Activated T-helper 1 cell treated with Interleukin-2 at 50 U/mL for 16 hours (primary cell): ENCODE data around the gene DDX1.
"Not testable (repeated sequence)": the region's sequence is repeated elsewhere in the genome, so short reads cannot be mapped to it uniquely, and the experiment has no call there.

ENCODE experiments used
- DNase-seq: peaks from one replicate; pipeline ENCODE4 v3.0.0-alpha.2; 2020; ENCODE audit warnings: low read depth

The DDX1 gene

DNA sequence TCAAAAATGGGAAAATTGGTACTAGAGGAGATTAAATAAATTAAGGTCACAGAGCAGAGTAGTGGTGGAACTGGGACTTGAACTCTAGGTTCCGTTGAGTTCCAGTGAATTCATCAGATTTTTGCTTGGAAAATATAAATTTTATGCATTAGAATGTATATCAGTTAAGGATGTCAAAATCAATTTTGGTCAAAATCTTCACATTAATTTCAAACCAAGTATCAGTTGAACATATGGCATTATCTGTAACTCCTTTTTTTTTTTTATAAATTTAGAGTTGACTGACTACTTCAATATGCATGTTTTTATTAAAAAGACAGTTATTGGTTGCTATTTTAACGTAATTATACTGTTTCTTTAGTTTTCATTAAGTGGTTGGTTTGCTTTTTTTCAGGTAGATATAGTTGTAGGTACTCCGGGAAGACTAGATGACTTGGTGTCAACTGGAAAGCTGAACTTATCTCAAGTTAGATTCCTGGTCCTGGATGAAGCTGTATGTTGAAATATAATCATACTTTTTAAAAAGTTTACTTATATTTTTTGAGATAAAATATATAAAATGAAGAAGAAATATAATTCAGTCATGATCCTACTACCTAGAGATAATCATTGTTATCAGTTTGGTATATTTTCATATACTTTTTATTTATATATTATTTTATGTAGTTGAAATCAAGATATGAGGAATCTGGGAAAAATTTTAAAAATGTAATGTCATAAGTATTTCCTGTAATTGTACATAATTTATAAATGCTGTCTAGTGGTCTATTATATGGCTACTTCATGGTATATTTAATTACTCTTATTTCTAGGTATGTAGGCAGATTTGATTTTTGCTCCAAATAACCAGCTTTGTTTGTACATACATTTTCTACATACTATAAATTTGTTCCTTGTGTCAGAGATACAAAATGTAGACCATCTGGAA, 25.4 kb downstream of the DDX1 start:
- no peak for DNase-seq

DNA sequence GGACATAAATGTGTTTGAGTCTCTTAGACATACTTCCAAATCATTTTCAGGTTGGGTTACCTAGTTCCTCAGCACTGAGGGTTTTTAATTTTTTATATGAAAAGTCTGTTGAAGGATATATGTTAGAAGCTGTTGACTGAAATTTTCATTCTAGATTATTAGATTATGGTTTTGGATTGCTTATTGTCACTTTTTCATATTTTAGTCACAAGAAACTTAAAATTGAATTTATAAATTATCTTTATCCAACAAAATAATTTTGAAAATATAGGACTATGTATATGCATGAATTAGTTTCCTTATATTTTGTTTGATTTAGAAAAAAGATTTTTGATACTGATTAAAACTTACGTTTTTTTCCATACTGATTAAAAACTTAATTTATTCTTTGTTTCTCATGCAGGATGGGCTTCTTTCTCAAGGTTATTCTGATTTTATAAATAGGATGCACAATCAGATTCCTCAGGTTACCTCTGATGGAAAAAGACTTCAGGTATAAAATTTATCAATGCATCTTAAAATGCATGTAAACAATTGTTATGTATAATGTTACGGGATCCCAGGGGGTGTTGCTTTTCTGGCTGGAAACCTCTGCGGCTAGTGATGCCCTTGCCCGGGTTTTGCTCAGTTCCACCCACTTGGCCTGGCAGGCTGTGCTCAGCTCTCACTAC, 26.2 kb downstream of the DDX1 start:
- DNase-seq: no peak

DNA sequence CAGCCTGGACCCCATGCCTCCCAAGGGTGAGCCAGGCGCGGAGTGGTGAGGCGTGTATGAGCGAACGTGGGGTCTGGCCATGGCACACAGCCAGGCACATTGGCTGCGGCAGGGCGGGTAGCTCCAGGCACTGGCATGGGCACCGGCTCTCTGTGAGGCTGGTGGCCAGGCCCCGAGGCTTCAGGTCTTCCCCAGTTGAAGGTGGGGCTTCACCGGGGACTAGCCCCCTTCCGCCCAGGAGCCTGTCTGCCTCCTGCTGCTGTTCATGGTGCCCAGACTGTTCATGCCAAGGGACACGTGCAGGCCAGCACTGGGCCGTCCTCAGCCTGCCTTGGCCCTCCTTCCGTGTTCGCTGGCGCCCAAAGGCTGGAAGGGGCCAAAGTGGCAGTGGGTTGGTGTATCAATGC, 26.8 kb downstream of the DDX1 start:
- DNase-seq: no peak

DNA sequence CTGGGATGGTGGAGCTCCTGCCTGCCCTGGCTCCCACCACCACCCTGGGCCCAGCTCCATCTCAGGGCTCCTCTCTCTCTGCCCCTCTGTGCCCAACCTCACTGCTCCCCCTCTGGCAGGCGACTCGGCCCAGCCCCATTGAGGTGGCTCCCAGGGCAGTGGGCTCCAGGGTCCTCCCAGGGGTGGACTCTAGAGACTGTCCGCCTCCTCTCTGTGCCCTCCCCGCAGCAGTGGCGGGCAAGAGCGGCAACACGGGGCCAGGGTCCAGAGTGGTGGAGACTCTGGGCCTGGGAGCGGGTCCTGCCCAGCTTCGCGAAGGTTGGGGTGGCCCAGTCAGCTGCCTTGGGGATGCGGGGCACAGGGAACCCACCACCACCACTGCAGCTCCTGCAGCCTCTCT, 27.4 kb downstream of the DDX1 start:
- no peak for DNase-seq

DNA sequence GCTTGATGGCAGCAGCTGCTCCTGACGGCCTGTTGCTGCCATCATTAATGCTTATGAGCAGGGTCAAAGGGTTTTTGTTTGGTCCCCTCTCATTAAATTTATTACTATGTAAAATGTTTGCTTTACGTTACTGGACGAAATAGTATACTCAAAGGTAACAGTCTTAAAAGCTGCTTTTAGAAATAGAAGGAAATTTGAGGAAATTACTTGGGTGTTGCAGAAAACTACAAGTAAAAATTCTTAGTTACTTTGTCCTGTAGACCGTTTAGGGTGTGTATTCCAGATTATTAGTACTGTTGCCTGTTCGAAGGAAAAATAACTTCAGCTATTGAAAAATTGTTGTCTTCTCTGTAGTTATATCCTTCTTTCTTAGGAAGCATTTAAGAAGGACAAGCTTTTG, 27.8 kb downstream of the DDX1 start:
- DNase-seq: no peak

DNA sequence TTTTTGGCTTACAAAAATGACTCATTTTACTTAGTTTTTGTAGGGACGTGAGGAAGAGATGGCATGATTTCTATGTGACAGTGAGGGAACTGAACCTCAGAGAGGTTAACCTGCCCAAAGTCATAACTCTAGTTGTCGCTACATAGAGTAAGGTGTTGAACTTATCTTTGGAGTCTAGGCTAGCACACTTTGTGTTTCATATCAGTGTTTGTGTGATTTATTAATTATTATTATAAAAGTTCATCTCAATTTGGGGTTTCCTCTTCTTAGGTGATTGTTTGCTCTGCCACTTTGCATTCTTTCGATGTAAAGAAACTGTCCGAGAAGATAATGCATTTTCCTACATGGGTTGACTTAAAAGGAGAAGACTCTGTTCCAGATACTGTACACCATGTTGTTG, 28.3 kb downstream of the DDX1 start:
- no peak for DNase-seq

DNA sequence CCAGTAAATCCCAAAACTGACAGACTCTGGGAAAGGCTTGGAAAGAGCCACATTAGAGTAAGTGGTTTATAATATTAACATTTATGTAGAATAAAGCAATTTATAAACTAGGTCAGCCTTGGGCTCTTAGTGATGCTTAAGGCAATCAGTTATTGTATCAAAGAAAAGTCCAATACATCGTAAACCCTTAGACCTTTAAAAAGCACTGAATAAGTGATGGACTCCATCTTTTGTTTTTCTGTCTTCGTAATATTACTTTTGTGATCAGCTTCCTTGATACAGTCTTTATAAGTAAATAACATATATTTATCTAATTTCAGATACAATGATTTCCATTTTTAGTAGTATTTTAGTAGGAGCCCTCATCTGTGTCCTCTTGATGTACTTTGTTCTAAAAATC, 28.7 kb downstream of the DDX1 start:
- DNase-seq: no peak

DNA sequence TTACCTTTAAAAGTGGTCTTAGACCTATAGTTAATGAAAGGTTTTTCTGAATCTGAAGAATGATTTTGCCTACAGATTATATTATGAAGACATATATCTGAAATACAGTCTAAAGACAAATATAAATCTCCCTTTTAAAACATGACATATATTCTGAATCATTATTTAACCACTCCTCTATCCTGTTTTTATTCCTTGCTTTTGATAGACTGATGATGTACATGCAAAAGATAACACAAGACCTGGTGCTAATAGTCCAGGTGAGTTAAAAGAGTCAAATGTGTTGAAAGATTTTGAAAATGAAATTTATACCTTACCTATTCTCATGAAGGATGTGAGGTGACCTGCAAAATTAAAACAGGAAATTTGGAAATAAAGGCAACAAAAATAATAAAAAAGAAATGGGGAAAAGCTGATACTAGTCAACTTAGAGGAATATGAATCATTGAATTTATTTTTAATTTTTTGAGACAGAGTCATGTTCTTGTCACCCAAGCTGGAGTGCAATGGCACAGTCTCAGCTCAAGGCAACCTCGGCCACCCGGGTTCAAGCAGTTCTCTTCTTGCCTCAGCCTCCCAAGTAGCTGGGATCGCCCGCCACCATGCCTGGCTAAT, 29.3 kb downstream of the DDX1 start:
- DNase-seq: no peak

DNA sequence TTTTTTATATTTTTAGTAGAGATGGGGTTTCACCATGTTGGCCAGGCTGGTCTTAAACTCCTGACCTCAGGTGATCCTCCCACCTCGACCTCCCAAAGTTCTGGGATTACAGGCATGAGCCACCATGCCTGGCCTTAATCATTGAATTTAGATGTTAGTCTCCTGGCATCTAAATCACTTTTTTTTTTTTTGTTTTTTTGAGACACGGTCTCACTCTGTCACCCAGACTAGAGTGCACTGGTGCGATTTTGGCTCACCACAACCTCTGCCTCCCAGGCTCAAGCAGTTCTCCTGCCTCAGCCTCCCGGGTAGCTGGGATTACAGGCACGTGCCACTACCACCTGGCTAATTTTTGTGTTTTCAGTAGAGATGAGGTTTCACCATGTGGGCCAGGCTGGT, 29.8 kb downstream of the DDX1 start:
- DNase-seq: not testable (repeated sequence)

DNA sequence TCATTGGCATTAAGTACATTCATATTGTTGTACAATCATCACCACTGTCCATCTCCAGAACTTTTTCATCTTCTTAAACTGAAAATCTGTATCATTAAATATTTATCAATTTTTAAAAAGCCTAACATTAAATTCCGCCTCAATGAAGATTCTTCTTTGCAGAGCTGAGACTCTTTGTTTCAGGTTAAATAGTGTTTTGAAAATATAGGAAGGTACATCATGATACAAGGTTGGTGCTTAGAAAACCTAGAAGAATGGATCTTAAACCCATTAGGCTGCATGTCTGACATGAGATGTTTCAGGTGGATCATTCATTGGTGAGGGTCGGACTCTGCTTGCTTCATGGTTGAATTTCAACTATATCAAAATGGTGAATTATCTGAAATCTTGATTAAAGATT, 30.5 kb downstream of the DDX1 start:
- no peak for DNase-seq

DNA sequence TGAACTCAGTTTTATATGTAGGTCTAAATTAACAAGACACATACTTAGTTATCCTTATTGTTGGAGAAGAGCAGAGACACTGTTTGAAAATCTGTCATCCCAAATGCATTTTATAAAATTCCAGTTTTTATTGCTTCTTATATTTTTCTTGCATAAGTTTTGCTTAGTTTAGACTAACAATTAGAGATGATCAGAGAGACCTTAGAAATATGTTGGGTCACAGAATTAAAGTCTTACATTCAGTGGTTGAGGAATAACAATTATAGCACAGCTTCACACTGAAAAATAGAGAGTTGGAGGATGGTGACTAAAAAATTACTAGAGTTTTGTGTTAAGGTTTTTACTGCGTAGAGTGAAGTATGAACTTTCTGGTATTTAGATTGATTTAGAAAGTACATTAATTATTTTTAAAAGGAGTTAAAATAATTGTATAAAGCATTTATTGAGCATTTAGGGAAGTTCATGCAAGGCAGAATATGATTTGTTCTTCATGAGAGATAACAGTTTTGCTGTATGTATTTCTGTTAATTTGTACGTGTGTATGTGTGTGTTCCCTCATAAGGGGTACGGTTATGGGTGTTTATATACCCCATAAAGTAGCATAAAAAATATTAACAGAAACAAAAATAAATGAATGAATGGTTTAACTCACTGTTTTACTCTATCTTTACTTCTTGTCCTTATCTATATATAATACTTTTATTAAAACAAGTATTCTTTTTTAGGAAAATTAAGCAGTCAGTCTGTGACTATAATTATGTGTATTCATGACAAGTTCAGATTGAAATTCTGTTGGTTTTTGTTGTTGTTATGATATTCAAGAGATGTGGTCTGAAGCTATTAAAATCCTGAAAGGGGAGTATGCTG, 31.2 kb downstream of the DDX1 start:
- DNase-seq: no peak

DNA sequence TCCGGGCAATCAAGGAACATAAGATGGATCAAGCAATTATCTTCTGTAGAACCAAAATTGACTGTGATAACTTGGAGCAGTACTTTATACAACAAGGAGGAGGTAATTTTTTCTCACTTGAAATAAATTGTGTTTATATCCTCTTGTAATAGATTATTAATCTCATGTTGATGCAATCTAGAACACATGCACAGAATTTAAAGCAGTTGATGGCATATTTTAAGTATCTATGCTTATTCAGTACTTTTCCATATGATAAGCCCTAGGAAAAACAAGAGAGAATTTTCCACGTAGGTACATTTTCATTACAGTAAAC, 31.8 kb downstream of the DDX1 start:
- DNase-seq: no peak

DNA sequence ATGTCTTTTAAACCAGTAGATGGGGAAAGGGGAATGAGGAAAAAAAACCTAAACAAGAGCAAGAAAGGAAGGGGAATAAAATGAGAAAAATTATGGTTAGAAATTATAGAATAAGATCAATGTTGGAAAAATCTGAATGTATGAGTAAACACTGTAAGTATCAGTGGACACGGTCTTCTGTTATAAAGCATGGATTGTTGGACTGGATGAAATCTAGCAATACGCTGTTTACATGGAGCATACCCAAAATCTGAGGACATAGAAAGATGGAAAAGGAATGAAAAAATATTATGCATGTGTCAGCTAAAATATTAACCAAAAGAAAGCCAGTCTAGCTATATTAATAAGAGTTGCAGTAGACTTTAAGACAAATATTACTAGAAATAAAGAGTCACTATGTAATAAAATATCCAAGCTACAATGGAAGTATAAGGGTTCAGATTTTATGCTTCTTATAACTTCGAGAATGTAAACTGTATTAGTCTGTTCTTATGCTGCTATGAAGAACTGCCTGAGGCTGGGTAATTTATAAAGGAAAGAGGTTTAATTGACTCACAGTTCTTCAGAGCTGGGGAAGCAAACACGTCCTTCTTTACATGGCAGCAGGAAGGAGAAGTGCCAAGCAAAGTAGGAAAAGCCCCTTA, 32.4 kb downstream of the DDX1 start:
- no peak for DNase-seq

DNA sequence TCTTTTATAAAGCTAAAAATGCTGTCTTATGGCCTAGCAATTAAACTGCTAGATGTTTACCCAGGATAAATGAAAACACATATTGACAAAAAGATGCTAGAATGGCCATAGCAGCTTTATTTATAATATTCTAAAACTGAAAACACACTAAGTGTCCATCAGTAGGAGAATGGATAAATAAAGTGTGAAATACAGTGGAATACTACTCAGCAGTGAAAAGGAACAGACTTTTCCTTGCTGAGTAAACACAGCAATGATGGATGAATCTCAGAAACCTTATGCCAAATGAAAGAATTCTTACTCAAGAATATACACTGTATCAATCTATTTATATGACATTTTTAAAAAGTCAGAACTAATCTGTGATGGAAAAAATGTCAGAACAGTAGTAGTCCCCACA, 33.2 kb downstream of the DDX1 start:
- DNase-seq: no peak

DNA sequence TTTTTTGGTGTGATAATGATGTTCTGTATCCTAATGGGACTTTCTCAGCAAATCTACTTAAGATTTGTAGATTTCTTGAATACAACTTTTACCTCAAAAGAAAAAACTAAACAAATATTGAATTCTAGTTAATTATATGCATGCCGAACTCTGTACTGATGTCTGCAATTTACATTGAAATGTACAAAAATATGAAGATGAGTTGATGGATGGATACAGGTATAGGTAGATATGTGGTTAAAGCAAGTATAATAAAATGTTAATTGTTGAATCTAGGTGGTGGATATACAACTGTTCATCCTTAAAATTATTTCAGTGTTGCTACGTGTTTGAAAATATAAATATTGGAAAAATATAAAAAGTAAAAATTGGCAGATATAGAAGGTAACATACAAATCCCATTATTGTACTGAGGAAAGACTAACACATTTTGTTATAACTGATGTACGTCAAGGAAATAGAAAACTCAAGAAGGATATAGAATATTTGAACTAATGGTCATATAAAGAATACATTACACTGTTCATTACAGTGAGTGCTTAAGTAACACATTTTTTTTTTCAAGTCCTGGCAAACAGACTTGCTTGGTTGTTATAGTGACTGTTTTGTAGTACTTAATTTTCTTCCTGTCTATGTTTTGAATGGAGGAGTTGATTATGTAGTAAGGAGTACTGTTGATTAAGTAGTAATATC, 33.8 kb downstream of the DDX1 start:
- no peak for DNase-seq

DNA sequence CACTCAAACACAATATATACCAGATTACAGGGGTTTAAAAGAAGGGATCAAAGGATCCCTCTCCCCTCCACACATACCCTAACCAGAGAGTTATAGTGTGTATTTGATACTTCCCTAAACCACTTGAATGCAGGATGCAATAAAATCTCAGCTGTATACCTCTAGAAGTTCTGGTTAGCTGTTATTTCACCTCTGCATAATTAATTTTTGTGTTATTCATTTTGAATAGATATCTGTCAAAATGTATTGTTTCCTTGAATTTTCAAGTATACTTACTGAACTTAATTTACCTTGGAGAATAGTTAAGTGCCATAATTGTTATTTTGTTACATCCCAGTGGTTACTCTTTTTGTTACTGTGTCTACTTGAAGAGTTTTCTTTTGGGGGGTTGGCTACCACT, 34.5 kb downstream of the DDX1 start:
- DNase-seq: no peak

DNA sequence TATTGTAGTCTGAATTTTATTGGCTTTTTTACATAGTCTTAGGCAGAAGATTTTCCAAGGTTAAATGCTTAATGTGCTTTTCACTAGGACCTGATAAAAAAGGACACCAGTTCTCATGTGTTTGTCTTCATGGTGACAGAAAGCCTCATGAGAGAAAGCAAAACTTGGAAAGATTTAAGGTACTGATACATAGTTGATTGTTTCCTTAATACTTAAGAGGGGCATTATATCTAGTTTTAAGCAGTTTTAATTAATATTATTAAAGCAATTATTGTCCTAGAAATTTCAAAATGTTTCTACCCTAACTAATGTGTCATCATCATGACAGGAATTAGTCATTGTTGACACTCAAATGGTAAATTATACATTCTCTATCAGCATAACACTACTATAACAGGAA, 35.3 kb downstream of the DDX1 start:
- no peak for DNase-seq

DNA sequence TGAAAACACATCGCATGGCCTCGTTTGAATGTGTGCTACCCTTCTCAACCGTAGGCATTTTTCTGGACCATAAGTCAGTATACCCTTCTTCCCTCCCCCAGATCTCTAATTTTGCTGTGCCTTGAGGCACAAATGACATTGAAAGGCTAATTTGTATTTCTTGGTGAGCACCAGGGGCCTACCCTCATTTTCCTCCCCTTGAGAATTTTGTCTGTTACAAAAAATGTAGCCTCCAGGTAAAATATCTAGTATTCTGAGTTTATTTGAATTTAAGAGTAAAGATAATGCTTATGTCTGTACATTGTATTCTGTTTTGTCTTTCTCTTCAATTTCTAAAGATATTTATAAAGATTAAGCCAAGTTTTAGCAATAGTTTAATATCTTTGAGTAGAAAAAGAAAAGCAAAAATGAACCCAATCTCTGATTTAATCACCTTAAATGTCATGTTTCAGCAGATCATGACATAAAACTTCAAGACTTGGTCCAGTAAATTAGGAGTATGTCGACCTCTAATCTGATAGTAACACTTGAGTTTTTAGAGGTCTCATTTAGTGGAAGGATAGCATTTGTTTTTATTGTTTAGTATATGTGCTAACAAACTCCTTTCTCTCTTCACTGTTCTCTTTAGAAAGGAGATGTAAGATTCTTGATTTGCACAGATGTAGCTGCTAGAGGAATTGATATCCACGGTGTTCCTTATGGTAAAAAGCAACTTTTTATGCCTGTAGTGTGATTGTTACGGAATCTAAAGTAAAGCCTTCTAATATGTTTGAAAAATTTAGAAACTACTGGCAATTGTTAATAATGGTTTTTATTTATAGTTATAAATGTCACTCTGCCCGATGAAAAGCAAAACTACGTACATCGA, 36.4 kb downstream of the DDX1 start:
- no peak for DNase-seq

DNA sequence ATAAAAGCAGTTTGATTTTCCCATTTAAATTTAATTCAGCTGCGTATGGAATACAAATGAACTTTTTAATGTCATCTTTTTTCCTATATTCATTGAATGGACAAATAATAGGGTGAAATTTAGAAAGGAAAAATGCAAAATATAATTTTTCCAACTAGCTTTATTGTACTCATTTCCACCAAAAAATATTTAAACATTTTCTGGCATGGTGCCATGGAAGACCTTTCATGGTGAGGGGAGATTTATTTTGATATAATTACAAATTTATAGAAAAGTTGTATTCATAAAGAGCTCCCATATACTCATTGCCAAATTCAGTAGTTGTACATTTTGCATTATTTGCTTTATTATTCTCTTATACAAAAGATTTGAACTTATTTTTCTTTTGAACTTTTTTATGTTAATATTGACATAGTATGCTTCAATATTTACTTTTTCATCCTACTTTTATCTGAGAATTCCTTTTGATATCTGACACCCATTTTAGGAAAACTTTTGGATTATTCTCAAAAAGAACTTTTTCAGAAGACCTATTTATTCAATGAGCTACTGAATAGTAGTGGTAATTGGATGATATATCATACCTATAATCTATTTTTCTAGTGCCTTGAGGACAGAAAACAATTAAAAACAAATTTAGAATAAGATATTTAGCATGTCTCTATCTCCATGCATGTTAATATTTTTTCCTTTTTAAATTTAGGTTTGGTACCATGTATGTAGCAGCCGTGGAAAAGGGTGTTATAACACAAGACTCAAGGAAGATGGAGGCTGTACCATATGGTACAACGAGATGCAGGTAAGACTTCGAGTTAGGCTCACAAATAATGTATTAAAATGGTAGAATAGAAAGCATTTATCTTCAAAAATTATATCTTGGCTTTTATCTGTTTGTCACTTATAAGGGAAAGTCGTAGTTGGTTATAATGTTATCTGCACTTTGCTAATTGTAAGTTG, 37.5 kb downstream of the DDX1 start:
- no peak for DNase-seq
